ENCODE data around the gene DYNLL1.
A peak's percentile ranks its signal among the peaks of the same experiment; 100 is the strongest.
"Not testable (repeated sequence)": the region's sequence is repeated elsewhere in the genome, so short reads cannot be mapped to it uniquely, and the experiment has no call there.

DYNLL1 gene

GRCh38 chr12:120515496-120515895 lies 19.6 kb downstream of the DYNLL1 start:
- no peak for DNase-seq (ENCODE audit: low spot score)

DNA sequence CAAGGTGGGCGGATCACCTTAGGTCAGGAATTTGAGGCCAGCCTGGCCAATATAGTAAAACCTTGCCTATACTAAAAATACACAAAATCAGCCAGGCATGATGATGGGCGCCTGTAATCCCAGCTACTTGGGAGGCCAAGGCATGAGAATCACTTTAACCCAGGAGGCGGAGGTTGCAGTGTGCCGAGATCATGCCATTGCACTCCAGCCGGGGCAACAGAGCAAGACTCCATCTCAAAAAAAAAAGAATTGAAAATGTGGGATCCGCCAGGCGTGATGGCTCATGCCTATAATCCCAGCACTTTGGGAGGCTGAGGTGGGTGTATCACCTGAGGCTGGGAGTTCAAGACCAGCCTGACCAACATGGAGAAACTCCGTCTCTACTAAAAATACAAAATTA lies 23.4 kb downstream of the DYNLL1 start:
- not testable (repeated sequence) for DNase-seq (ENCODE audit: low spot score)

- DNase-seq (ENCODE audit: low spot score) = no peak
Measured at GRCh38 chr12:120522568-120522967, 26.7 kb downstream of the DYNLL1 start.

DNA sequence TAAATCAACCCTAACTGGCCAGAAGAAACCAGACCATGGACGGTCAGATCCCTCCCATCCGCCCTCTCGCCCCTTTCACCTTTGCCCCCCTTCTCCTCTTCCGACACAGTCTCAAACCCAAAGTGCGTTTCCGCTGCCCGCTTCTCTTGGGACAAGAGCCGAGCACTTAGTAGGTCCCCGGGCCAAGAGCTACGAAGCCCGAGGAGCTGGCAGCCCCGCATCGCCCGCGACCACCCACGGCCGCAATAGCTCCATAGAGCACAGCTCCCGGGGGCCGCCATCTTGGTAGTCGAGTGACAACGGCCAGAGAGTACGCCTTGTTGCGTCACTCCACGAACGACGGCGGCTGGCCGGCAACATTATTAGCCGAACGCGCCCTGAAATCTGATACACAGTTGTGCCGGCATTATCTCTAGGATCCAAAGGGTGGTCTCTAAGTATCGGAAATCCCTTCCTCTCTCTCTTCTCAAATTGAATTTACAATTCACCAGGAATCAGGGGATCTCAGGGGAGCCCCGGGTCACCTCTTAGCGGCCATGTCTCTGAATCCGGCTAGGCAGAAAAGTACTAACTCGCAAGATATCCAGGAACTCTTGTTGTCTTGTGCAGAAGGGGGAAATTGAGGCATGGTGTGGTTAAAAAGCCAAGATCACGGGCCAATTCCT lies 33.1 kb downstream of the DYNLL1 start, which contains the start of gene COQ5:
Gene COQ5 (minus strand): TSS at position 298 of the 665 bp plus-strand sequence. CDS start 17 bp downstream, at position 281.
- DNase-seq (ENCODE audit: low spot score) = peak; percentile 49

DNA sequence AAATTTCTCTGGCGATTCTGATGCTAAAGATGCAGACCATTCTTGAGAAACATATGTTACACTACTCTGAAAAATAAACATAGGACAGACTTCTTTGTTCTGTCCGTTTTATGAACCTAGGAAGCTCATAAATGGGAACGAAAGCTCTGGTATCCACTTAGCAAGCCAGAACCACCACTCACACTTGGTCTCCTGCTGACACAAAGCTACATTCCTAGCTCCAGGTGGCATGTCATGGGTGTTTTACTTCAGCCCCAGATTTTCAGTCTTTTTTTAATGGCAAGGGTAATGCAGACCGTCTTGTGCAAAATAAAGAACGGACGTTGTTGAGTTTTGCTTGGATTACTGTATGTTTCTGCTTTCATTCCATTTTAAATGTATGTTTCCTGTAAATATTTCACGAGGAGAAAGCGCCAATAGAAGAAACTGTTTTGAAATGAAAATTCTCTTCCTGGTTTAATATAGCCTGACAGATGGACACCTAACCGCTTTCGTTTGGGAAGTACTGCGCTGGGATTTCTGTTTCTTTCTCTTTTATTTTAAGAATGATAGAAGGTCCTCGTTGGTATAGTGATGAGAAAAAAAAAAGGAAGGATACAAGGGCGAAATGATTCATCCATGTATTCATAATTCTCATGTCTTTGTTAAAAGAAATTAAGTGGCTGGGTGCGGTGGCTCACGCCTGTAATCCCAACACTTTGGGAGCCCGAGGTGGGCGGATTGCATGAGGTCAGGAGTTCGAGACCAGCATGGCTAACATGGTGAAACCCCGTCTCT lies 33.9 kb downstream of the DYNLL1 start:
- peak; percentile 56 for DNase-seq (ENCODE audit: low spot score)

- not testable (repeated sequence) for DNase-seq (ENCODE audit: low spot score)
Measured at GRCh38 chr12:120530418-120530761, 34.5 kb downstream of the DYNLL1 start.

DNA sequence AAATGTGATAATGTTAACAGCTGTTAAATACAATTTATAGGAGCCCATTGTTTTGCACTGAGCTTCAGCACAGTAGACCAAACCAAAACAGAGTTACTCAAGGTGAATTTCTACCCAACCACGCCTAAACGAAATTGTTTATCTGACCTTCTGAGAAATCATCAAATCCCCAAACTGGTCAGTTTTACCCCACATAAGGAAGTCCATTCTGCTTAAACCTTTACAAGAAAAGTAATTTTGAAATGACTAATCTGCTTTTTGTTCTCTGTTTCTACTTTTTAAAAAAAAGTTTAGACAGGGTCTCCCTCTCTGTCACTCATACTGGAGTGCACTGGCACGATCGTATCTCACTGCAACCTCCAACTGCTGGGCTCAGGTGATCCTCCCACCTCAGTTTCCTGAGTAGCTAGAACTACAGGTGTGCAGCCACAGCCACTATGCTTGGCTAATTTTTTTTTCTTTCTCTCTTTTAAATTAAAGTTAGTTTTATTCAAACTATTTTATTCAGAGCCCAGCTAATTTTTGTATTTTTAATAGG lies 36.9 kb downstream of the DYNLL1 start:
- no peak for DNase-seq (ENCODE audit: low spot score)

DNA sequence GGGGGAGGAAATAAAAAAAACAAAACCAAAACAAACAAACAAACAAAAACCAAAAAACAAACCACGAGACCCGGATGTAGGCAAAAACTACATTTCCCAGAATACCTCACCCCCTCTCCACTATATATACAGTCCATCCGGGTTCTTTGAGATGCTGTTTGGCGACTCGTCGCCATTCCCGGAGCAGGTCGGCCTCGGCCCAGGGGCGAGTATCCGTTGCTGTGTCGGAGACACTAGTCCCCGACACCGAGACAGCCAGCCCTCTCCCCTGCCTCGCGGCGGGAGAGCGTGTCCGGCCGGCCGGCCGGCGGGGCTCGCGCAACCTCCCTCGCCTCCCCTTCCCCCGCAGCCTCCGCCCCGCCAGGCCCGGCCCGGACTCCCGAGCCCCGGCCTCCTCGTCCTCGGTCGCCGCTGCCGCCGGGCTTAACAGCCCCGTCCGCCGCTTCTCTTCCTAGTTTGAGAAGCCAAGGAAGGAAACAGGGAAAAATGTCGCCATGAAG lies 38.3 kb downstream of the DYNLL1 start, which contains the start of gene RNF10:
Gene RNF10 (plus strand): TSS at position 154 of the 500 bp plus-strand sequence. CDS start 456 bp downstream, outside the sequence.
- peak; percentile 71 for DNase-seq (ENCODE audit: low spot score)

DNA sequence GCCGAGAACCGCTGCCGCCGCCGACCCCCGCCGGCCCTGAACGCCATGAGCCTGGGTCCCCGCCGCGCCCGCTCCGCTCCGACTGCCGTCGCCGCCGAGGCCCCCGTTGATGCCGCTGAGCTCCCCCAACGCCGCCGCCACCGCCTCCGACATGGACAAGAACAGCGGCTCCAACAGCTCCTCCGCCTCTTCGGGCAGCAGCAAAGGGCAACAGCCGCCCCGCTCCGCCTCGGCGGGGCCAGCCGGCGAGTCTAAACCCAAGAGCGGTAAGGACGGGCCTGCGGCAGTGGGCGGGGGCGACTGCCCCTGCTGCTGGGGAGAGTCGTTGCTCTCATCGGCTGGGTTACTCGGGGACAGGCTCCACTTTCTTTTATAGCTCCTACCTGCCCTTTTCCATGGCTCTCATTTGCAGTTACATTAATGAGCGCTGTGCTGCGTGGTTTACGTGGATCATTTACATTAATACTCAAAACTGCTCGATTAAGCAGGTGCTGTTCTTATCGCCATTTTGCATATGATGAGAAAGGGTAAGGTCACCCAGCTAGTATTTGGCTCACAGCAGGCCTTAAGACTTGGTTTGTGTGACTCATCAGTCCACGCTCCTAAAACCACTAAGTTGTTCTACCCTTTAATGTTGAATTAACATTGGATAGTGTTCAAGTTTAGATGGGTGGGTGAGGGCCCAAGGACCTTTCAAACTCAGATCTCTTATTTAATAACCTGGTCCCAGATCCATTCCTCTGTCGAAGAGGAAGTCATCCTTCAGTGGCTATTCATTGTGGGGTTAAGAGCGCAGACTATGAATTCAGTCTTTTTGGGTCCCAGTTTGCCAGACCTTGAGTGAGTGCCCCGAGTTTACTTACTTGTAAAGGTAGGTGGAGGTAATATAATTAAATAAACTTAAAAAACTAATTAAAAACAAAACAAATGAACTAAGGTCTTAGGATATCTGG lies 39.1 kb downstream of the DYNLL1 start:
- DNase-seq (ENCODE audit: low spot score) = peak; percentile 57

DNA sequence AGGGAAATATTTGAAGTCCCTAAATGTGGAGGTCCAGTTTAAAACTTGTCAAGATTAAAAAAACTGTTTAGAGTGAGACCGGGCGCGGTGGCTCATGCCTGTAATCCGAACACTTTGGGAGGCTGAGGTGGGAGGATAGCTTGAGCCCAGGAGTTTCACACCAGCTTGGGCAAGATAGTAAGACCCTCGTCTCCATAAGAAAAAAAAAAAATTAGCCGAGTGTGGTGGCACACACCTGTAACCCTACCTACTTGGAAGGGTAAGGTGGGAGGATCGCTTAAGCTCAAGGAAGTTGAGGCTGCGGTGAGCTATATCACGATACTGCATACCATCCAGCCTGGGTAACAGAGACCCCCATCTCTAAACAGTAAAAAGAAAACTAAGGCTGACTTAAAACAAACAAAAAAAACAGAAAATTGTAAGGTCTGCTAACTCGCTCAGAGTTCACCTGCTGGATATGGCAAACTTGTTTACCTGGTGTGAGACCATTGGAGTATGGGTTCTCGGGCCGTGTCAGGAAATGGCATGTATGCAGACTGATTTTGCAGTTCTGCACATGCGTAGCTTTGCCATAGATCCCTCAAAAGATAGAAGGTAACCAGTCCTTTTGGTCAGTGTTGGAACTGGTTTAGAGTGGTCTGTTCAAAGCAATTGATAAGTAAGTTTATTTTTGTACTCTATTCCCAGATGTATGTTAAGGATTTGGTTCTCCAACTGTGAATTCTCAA lies 40.3 kb downstream of the DYNLL1 start:
- no peak for DNase-seq (ENCODE audit: low spot score)

- DNase-seq (ENCODE audit: low spot score) = no peak
Measured at GRCh38 chr12:120537856-120538220, 41.9 kb downstream of the DYNLL1 start.

- peak; percentile 44 for DNase-seq (ENCODE audit: low spot score)
Measured at GRCh38 chr12:120538281-120539156, 42.6 kb downstream of the DYNLL1 start.

GRCh38 chr12:120539303-120539702 lies 43.4 kb downstream of the DYNLL1 start:
- no peak for DNase-seq (ENCODE audit: low spot score)

- no peak for DNase-seq (ENCODE audit: low spot score)
Measured at GRCh38 chr12:120540445-120540844, 44.5 kb downstream of the DYNLL1 start.

- DNase-seq (ENCODE audit: low spot score) = no peak
Measured at GRCh38 chr12:120542166-120542565, 46.3 kb downstream of the DYNLL1 start.

GRCh38 chr12:120544691-120545090 lies 48.8 kb downstream of the DYNLL1 start:
- DNase-seq (ENCODE audit: low spot score) = no peak

DNA sequence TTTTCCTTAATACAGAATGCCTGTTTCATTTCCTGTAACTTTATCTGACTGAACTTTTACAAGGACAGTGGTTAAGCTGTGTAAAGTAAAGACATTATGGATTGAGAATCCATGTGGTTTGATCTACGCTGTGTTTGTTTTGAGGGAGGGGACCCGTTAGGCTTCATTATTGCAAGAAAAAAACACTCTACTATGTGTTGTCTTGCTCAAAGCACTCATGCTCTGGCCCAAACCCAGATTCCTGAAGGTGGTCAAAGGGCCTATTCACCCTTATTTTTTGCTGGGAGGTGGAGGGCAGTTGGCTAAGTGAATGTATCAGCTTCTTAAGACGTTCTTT lies 50.1 kb downstream of the DYNLL1 start:
- DNase-seq (ENCODE audit: low spot score) = no peak
